CD4-positive, alpha-beta T cell treated with Interleukin-17A for 4 hours (primary cell): ENCODE data around the gene SUSD5.
"Not testable (repeated sequence)": the region's sequence is repeated elsewhere in the genome, so short reads cannot be mapped to it uniquely, and the experiment has no call there.

ENCODE experiments used
- DNase-seq: peaks from one replicate; pipeline ENCODE4 v3.0.0-alpha.2; 2020; ENCODE audit warnings: mixed read lengths

Gene SUSD5

GRCh38 chr3:33146791-33147445 lies 71.7 kb downstream of the SUSD5 start:
- DNase-seq, result no peak

DNA sequence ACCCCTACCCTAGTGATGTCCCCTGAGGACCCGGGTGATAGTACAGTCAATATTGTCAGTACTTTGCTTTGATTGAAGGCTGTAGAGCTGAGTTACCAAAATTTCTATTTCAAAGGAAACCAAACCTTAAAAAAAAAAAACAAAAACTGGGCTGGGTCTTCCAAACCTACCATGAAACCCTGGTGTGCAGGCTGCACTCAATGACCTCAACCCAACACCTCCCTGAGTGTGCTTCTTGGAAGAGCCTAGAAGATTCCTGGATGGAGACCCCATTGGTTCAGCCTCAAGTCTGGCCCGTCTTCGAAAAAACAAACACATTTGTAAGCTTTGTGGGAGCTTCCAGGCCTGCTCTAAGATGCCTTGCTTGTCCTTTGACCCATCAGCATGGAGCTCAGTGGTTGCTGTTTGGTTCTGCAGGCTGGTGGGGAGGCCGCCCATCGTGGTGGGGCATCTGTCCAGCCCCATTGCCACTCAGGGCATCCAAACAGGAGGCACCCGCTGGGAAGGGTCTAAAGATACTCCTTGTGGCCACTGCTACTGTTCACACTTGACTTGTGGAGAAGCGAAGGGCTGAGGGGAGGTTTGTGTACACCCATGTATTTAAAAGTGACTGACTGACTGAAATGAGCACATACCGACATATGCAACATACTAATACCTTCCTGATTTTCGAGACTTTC lies 72.6 kb downstream of the SUSD5 start:
- no peak for DNase-seq

DNA sequence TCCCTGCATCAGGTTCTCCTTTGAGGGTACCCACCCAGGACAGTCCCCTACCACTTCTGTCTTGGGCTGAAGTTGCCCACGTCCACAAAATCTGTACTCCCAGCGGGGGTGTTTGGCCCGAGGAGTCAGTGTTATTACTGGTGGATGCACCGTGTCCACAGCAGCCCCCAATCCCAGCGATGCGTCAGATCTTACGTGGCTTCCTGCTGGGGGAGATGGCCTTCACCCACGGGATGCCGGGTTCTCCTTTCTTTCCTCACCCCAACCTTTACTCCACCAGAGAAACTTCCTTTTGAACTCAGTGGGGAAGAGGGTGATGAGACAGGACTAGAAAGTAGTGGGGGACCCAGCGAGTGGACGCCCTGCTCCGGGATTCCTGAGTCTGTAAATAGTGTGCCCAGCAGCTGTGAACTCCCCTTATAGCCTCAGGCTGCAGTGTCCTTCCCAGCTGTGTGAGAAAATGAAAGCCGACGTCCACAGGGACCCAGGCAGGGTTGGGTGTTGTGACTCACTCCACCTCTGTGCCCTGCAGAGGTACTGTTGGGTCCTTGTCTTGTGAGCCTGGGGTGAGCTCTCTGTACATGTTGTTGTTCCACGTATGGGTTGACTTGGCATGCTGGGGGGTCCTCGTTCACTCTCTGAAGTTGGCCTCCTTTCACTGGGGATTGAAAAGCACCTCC lies 73.2 kb downstream of the SUSD5 start:
- DNase-seq, result no peak

DNA sequence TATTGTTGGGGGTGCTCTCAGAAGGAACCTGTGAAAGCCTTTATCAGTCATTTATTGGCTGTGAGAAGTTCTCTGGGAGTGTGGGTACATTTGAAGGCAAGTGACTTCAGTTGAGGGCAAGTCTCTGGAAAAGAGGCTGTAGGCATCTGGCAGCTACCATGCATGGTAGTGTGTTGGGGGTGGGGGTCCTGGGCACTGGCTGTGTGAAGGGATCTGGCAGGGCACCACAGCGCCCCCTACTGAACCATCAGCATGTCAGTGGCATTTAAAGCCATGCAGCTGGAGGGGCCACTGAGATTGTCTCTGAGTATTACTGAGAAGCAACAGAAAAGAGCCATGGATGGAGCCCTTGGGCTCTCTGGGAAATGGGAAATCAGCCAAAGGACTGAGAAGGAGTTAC lies 74.2 kb downstream of the SUSD5 start:
- DNase-seq, result peak; percentile 49

GRCh38 chr3:33141006-33141405 lies 77.6 kb downstream of the SUSD5 start:
- DNase-seq, result no peak

DNA sequence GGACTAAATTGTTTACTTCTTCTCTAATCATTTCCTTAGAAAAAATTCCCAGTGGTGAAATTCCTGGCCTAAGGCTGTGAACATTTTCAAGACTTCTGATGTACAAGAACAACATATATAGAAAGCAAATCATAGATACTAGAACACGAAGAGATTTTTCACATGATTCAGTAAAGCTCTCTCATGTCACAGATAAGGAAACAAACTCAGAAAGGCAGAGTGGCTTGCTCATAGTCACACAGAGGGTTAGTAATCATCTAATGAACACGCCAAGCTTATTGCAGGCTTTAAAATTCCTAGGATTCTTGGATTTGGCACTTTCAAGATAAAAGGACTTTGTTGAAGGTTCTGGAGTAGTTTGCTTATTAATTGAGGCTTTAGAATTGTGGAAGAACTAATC lies 78.6 kb downstream of the SUSD5 start:
- DNase-seq, result no peak

DNA sequence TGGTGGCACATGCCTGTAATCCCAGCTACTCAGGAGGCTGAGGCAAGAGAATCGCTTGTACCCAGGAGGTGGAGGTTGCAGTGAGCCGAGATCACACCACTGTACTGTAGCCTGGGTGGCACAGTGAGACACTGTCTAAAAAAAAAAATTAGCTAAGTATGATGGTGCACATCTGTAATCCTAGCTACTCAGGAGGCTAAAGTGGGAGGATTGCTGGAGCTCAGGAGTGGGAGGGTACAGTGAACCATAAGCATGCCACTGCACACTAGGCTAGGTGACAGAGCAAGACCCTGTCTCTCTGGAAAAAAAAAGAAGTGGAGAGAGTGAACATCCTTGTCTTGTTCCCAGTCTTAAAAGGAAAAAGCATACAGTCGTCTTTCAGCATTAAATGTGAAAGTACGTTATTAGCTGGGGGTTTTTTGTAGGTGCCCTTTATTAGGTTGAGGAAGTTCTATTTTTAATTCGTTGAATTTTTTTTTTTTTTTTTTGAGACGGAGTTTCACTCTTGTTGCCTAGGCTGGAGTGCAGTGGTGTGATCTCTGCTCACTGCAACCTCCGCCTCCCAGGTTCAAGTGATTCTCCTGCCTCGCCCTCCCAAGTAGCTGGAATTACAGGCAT lies 79.5 kb downstream of the SUSD5 start:
- not testable (repeated sequence) for DNase-seq

- no peak for DNase-seq
Measured at GRCh38 chr3:33137691-33138090, 80.9 kb downstream of the SUSD5 start.

- no peak for DNase-seq
Measured at GRCh38 chr3:33134026-33134625, 84.5 kb downstream of the SUSD5 start.

DNA sequence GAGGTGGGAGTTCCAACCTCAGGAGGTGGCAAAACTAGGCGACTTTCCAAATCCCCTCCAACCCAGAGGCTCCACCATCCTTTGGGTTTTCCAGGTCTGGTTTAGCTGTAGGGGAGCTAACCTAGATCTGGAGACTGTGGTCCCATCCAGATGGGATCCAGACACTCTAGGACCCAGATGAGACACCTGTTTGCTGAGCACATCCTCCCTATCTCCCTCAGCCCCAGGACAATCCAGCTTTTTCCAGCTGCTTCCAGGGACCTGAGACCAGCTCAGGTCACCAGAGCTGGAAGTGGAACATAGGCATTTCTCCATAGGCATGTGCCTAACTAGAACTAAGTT lies 86.6 kb downstream of the SUSD5 start:
- no peak for DNase-seq

DNA sequence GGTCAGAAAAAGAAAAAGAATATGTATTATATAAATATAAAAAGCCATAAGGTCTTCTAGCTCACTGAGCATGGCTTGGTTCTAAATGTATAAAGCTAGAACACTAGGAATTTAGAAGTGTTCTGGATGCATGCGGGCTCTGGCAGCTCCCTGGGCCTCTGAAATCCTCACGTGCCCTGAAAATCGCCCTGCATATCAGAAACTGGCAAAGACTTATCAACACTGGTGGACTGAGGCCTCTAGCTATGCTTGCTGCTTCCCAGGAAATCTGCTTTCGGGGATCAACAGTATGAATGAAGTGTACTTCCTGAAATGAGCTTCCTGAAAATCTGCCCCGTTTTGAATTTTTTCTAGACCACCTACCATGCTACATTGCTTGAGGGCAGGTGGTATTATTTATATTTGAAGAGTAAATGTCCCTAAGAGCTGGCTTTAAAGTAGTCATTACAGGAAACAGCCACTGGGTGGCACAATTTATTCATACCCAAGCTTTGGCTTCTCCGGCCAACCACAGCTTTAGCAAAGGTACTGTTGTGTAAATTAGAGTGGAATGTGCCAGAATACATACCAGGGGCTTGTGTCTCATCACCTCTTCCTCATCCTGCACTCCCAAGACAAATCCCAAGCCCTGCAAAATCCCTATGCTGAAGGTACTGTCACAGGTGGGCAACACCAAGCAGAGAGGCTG lies 87.1 kb downstream of the SUSD5 start:
- DNase-seq, result peak; percentile 51

GRCh38 chr3:33130144-33130543 lies 88.5 kb downstream of the SUSD5 start:
- no peak for DNase-seq

DNA sequence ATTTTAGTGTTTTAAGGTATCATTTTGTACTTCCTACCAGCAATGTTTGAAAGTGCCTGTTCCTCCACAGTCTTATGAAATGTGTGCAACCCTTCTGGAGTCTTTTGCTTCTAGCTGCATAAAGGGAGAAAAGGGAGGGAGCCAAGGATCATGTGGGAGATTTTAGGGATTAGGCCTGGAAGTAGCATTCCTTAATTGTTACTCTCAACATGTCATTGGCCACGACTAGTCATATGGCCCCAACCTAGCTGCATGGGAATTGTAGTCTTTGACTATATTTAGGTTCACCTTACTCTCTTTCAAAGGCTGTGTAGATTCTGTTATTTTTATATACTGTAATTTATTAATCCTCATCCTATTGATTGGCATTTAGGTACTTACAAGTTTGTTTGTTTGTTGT lies 89.9 kb downstream of the SUSD5 start:
- DNase-seq, result no peak

DNA sequence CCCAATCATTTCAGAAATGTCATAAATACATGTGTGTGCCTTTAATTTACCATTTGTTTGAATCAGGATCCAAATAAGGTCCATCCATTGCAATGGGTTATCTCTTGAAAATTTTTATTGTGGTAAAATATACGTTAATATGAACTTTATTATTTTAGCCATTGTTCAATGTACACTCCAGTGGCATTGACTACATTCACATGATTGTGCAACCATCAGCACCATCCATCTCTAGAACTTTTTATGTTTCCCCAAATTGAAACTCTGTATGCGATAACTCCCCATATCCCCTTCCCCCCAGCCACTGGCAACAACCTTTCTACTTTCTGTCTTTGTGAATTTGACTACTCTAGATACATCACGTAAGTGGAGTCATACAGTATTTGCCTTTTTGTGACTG lies 92.8 kb downstream of the SUSD5 start:
- DNase-seq, result no peak

DNA sequence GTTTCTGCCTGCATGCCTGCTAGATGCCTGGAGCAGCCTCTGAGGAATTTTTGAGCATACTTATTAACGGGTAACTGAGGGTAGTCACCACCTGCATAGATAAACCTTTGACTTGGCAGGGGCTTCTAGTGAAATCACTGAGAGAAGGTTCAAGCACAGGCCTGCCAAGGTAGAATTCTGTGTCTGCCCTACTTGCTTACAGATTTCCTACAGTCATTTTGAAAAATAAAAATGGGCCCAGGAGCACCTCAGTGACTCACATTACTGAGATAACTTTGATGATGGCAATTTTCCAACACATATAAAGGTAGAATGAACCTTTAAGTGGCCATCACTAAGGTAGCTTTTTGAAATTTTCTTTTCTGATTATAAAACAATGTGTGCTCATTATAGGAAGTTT lies 94.0 kb downstream of the SUSD5 start:
- no peak for DNase-seq

GRCh38 chr3:33122991-33123390 lies 95.6 kb downstream of the SUSD5 start:
- no peak for DNase-seq

GRCh38 chr3:33119891-33120290 lies 98.7 kb downstream of the SUSD5 start:
- DNase-seq, result no peak

- no peak for DNase-seq
Measured at GRCh38 chr3:33117461-33117860, 101.1 kb downstream of the SUSD5 start.

DNA sequence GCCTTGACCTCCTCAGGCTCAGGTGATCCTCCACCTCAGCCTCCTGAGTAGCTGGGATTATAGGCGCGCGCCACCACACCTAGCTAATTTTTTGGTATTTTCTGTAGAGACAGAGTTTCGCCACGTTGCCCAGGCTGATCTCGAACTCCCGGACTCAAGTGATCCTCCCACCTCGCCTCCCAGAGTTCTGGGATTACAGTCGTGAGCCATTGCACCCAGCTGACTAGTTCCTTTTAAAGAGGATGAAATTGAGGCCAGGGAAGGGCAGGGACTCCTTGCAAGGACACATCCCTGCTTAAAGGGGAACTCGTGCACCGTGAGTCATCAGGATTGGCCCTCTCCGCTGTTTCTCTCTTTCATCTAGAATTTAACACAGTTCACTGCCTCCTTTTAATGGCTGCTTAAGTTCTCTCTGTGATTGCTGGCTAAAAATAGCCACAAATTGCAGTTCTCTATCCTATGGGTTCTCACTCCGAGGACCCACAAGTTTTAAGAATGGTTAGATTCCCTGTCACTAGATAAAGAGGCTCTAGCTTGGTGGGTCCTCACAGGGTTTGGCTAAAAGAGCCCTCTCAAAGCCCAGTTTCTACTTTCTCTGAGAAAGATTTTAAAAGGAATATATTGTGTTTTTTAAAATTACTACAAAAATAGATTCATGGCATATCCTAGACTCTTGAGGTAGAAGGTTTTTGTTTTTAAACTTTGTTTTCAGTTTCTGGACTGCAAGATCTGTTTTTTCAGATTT lies 103.4 kb downstream of the SUSD5 start:
- DNase-seq, result peak; percentile 29

- no peak for DNase-seq
Measured at GRCh38 chr3:33114622-33115023, 104.0 kb downstream of the SUSD5 start.

GRCh38 chr3:33113772-33114621 lies 104.6 kb downstream of the SUSD5 start, which contains the start of gene CRTAP:
TSS of gene CRTAP (plus strand) at chr3:33114014. CDS start at chr3:33114078, 64 bp downstream.
- peak; percentile 93 for DNase-seq
